Measurements from ENCODE around the gene PKD1. TPM values are rescaled to one million over a fixed set of nuclear protein-coding genes. Genes with fewer than 3 reads are reported as not detected.
"Not testable (repeated sequence)": the region's sequence is repeated elsewhere in the genome, so short reads cannot be mapped to it uniquely, and the experiment has no call there.

The PKD1 gene
- total RNA-seq: 100 to 1,000 TPM in 2 of 4 donors, 10 to 100 TPM in 2; 95.9 to 111 (median 99.1) TPM
- polyA plus RNA-seq: 98.4 TPM
- long read RNA-seq, donor 1, transcript PKD1-208 (3 exons, 1,140 nt): major isoform, 24 of 134 reads
- long read RNA-seq, donor 1, partial matches to known transcripts: 75 of 134 reads
- long read RNA-seq, donor 1, other reads (novel, unspliced or antisense): 35 of 134 reads
- long read RNA-seq, donor 2, partial matches to known transcripts: 49 of 78 reads
- long read RNA-seq, donor 2, other reads (novel, unspliced or antisense): 25 of 78 reads
- long read RNA-seq, donor 3, transcript PKD1-208 (3 exons, 1,140 nt): major isoform, 19 of 152 reads
- long read RNA-seq, donor 3, partial matches to known transcripts: 113 of 152 reads
- long read RNA-seq, donor 3, other reads (novel, unspliced or antisense): 20 of 152 reads
- long read RNA-seq, donor 4, transcript PKD1-208 (3 exons, 1,140 nt): major isoform, 6 of 57 reads
- long read RNA-seq, donor 4, partial matches to known transcripts: 42 of 57 reads
- long read RNA-seq, donor 4, other reads (novel, unspliced or antisense): 9 of 57 reads

DNA sequence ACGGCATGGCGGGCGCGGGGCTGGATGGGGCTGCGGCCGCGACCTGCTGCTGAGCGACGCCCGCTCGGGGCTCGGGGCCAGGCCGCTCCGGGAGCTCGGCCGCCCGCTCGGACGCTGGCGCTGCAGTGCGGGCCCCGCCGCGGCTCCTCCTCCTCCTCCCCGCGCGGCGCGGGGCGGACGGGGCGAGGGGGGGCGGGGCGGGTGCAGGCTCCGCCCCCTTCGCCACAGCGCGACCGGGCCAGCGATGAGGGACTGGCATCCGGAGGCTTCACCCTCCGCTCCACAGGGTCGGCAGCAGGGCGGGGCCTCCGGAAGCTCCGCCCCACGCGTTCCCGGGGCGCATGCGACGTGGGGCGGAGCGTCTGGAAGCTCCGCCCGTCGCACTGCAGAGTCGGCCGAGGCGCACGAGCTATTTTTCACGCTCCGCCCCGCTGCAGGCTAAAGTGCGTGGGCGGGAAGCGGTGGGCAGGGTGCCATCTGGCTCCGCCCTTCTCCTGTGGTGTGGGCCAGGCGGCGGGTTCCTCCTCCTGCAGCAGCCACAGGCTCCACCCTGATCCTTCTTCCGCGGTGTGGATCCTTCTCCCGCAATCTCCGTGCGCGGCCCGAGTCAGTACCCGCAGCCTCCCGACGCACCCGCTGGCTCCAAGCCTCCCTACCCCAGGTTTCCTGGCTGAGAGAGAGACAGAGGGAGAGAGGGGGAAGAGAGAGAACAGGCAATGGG lies at the start of gene PKD1:
Gene PKD1 (minus strand): TSS at position 129 of the 721 bp plus-strand sequence. CDS start 209 bp downstream, outside the sequence.
- DNase-seq (peak; percentile 99 to 100 (median 100)), ATAC-seq (peak; percentile 92 to 94)
- under 1% methylated on average over 66 of the region's 81 CpGs for WGBS
- Histone ChIP-seq H3K27ac (ENCODE audit: low read length) (peak within 1 kb of the TSS; percentile 81), H3K4me3 (ENCODE audit: low read length) (peak within 1 kb of the TSS; percentile 79)
- H3K9me3 ChIP-seq (ENCODE audit: control insufficient read depth, low read length); intact Hi-C loops (cut with DNase I); H3K27me3 ChIP-seq (ENCODE audit: control insufficient read depth, insufficient read depth); H3K4me1 ChIP-seq (ENCODE audit: control insufficient read depth, insufficient read depth, low read length): not testable (repeated sequence)

- H3K9me3 ChIP-seq (ENCODE audit: control insufficient read depth, low read length): no peaks in the 10 kb centered on the region
- ATAC-seq (no peak), DNase-seq (no peak)
- H3K27ac ChIP-seq (ENCODE audit: low read length): no peak overlapping the region
- H3K4me3 ChIP-seq (ENCODE audit: low read length): no peak overlapping the region
- no peaks in the 10 kb centered on the region for H3K27me3 ChIP-seq (ENCODE audit: control insufficient read depth, insufficient read depth)
- intact Hi-C loops (cut with DNase I): no loop called here
- H3K4me1 ChIP-seq (ENCODE audit: control insufficient read depth, insufficient read depth, low read length): no peaks in the 10 kb centered on the region
- WGBS: 84% methylated on average over 20 of the region's 20 CpGs
Observed at GRCh38 chr16:2184962-2185361, 49.3 kb upstream of the PKD1 start.

- Histone ChIP-seq H3K9me3 (ENCODE audit: control insufficient read depth, low read length) (no peaks in the 10 kb centered on the region), H3K27me3 (ENCODE audit: control insufficient read depth, insufficient read depth) (no peaks in the 10 kb centered on the region), H3K4me3 (ENCODE audit: low read length) (no peak overlapping the region), H3K4me1 (ENCODE audit: control insufficient read depth, insufficient read depth, low read length) (no peaks in the 10 kb centered on the region), H3K27ac (ENCODE audit: low read length) (no peak overlapping the region)
- ATAC-seq (no peak), DNase-seq (no peak)
- intact Hi-C loops (cut with DNase I): no loop called here
- 88% methylated on average over 19 of the region's 19 CpGs for WGBS
Observed at GRCh38 chr16:2184346-2184745, 48.6 kb upstream of the PKD1 start.

GRCh38 chr16:2183671-2184070 lies 48.0 kb upstream of the PKD1 start:
- intact Hi-C loops (cut with DNase I): no loop called here
- Histone ChIP-seq H3K4me3 (ENCODE audit: low read length) (no peak overlapping the region), H3K4me1 (ENCODE audit: control insufficient read depth, insufficient read depth, low read length) (no peaks in the 10 kb centered on the region), H3K9me3 (ENCODE audit: control insufficient read depth, low read length) (no peaks in the 10 kb centered on the region), H3K27me3 (ENCODE audit: control insufficient read depth, insufficient read depth) (no peaks in the 10 kb centered on the region), H3K27ac (ENCODE audit: low read length) (no peak overlapping the region)
- no peak for DNase-seq
- WGBS: 94% methylated on average over 30 of the region's 30 CpGs
- ATAC-seq: no peak

DNA sequence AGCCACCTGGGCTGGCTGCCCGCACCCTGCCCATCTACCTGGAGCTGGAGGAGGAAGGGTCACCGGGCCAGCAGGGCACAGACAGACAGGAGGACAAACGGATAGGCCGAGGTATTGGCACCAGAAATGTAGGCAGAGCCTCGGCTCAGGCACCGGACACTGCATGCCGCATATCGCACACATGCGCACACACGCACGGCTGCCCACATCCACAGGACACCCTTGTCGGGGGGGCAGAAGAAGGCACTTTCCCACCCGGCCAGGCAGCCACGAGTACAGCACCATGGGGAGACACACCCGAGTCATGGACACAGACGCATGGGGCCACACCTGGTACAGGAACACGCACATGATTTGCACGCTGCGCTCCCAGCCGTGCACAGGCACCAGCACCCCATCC lies 46.3 kb upstream of the PKD1 start:
- Histone ChIP-seq H3K9me3 (ENCODE audit: control insufficient read depth, low read length) (no peaks in the 10 kb centered on the region), H3K4me3 (ENCODE audit: low read length) (no peak overlapping the region), H3K27me3 (ENCODE audit: control insufficient read depth, insufficient read depth) (no peaks in the 10 kb centered on the region), H3K4me1 (ENCODE audit: control insufficient read depth, insufficient read depth, low read length) (no peaks in the 10 kb centered on the region), H3K27ac (ENCODE audit: low read length) (no peak overlapping the region)
- ATAC-seq (no peak), DNase-seq (no peak)
- WGBS: 92% methylated on average over 20 of the region's 20 CpGs
- intact Hi-C loops (cut with DNase I): no loop called here

DNA sequence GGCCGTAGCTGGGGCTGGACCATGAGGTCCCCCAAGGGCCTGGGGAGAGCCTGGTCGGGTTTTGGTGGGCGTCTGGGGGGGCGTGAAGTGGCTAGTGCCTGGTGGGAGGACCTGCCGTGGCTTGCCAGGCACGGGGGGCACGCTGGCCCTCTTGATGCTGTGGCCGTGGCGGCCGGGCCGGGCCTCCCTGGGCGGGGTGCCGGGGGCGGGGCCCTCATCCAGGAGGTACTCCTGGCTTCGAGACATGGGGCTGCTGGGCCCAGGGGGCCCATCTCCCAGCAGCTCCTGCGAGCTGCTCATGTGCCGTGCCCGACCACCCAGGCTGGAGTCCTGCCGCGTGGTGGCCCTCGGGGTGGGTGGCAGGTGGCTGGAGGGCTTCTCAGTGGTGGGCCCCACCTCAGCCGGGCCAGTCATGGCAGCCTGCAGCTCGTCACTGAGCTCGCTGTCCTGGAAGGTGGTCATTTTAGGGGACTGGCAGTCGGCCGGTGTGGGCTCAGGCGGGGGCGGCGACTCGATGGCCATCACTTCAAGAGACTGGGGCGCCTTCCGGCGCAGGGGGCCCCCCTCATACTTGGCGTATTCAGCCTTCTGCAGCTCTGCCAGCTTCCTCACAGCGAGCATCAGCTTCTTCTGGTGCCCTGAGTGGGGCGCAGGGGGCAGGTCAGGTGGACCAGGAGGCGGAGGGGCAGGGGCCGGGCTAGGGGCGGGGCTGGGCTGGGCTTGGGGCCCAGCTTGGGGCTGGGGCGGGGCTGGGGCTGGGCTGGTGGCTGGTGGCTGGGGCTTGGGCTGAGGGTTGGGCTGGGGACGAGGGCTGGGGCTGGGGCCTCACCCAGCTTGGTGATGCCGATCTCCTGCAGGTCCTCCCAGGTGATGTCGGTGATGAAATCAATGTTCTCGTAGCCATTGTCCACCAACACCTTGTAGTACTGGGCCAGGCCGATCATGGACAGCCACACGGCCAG lies 45.5 kb upstream of the PKD1 start:
- Histone ChIP-seq H3K27ac (ENCODE audit: low read length) (no peak overlapping the region), H3K4me3 (ENCODE audit: low read length) (no peak overlapping the region), H3K9me3 (ENCODE audit: control insufficient read depth, low read length) (no peaks in the 10 kb centered on the region), H3K27me3 (ENCODE audit: control insufficient read depth, insufficient read depth) (no peaks in the 10 kb centered on the region), H3K4me1 (ENCODE audit: control insufficient read depth, insufficient read depth, low read length) (no peaks in the 10 kb centered on the region)
- ATAC-seq (no peak), DNase-seq (no peak)
- intact Hi-C loops (cut with DNase I): no loop called here
- 87% methylated on average over 46 of the region's 46 CpGs for WGBS

- WGBS: 96% methylated on average over 43 of the region's 43 CpGs
- intact Hi-C loops (cut with DNase I): no loop called here
- ATAC-seq: no peak
- no peak overlapping the region for H3K27ac ChIP-seq (ENCODE audit: low read length)
- DNase-seq: no peak
- H3K4me3 ChIP-seq (ENCODE audit: low read length): no peak overlapping the region
- H3K9me3 ChIP-seq (ENCODE audit: control insufficient read depth, low read length): no peaks in the 10 kb centered on the region
- no peaks in the 10 kb centered on the region for H3K27me3 ChIP-seq (ENCODE audit: control insufficient read depth, insufficient read depth)
- no peaks in the 10 kb centered on the region for H3K4me1 ChIP-seq (ENCODE audit: control insufficient read depth, insufficient read depth, low read length)
Observed at GRCh38 chr16:2180461-2180860, 44.8 kb upstream of the PKD1 start.

GRCh38 chr16:2179576-2179975 lies 43.9 kb upstream of the PKD1 start:
- Histone ChIP-seq H3K27ac (ENCODE audit: low read length) (no peak overlapping the region), H3K4me3 (ENCODE audit: low read length) (no peak overlapping the region), H3K9me3 (ENCODE audit: control insufficient read depth, low read length) (no peaks in the 10 kb centered on the region), H3K4me1 (ENCODE audit: control insufficient read depth, insufficient read depth, low read length) (no peaks in the 10 kb centered on the region), H3K27me3 (ENCODE audit: control insufficient read depth, insufficient read depth) (no peaks in the 10 kb centered on the region)
- intact Hi-C loops (cut with DNase I): no loop called here
- ATAC-seq: no peak
- 95% methylated on average over 31 of the region's 31 CpGs for WGBS
- DNase-seq: no peak

DNA sequence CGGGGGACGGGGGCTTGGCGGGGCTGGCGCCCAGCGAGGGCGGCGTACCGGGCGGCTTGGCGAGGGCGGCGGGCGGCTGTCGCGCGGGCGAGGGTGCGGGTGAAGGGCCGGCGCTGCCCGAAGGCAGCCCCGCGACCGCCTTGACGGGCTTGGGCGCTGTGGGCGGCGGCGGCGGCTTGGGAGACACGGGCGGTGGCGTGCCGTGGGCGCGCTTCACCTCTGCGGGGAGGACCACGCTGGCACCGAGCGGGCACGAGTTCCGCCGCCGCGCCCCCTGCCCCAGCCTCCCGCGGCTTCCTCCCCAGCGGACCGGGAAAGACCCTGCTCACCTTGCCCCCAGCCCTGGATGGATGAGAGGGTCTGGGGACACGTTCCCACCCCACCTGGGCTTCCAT lies 43.4 kb upstream of the PKD1 start:
- intact Hi-C loops (cut with DNase I): no loop called here
- Histone ChIP-seq H3K4me3 (ENCODE audit: low read length) (no peak overlapping the region), H3K27ac (ENCODE audit: low read length) (no peak overlapping the region), H3K9me3 (ENCODE audit: control insufficient read depth, low read length) (no peaks in the 10 kb centered on the region), H3K4me1 (ENCODE audit: control insufficient read depth, insufficient read depth, low read length) (no peaks in the 10 kb centered on the region), H3K27me3 (ENCODE audit: control insufficient read depth, insufficient read depth) (no peaks in the 10 kb centered on the region)
- no peak for DNase-seq
- ATAC-seq: no peak
- WGBS: 46% methylated on average over 50 of the region's 50 CpGs

DNA sequence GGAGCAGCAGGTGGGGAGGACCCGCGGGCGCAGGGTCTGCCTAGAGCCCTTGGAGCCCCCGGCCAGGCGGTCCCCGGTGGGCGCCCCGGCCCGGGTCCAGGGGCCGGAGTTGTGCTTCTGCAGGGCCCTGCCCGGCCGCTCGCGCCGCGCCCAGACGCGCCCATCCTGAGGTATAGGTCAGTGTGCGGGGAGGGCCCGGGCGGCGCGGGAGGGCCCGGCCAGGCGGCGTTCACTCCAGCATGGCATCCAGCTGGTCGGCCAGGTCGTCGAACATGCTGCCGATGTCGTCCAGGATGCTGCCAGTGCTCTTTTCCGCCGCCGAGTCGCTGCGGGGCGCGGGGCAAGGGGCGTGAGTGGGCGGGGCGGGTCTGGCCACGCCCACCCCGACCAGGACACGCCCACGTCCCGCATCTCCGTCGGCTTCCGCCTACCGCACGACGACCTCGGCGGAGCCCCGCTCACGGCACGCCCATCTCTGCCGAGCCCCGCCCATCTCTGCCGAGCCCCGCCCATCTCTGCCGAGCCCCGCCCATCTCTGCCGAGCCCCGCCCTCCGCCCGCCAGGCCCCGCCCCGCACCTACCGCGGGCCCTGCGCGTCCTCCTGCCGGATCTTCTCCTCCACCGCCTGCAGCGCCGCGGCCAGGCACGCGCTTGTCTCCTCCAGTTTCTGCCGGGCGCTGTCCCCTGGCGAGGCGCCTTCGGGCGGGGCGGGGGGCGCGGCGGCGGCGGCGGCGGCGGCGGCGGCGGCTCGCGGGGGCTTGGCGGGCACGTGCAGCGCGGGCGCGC lies 42.8 kb upstream of the PKD1 start:
- no peak for DNase-seq
- intact Hi-C loops (cut with DNase I): no loop called here
- Histone ChIP-seq H3K4me3 (ENCODE audit: low read length) (no peak overlapping the region), H3K27me3 (ENCODE audit: control insufficient read depth, insufficient read depth) (no peaks in the 10 kb centered on the region), H3K4me1 (ENCODE audit: control insufficient read depth, insufficient read depth, low read length) (no peaks in the 10 kb centered on the region), H3K9me3 (ENCODE audit: control insufficient read depth, low read length) (no peaks in the 10 kb centered on the region), H3K27ac (ENCODE audit: low read length) (no peak overlapping the region)
- WGBS: 32% methylated on average over 105 of the region's 106 CpGs
- peak in 1 of 2 donors; percentile 24 for ATAC-seq

Measured in right cardiac atrium (tissue), 5 donors.